GM21737 (cell line): Measurements from ENCODE around the gene KIF26A.

Experiments used
- ATAC-seq: cut with Tn5 transposase; IDR thresholded peaks from one replicate; pipeline ENCODE4 v1.9.1; 2021; ENCODE audit warnings: mild to moderate bottlenecking, moderate library complexity; ENCODE audit not compliant: unreplicated experiment

Gene KIF26A

GRCh38 chr14:104101086-104101621 is 37.2 kb upstream of the KIF26A start:
- ATAC-seq = no peak

GRCh38 chr14:104101651-104102281 is 36.6 kb upstream of the KIF26A start:
- no peak for ATAC-seq

GRCh38 chr14:104102282-104102914 is 36.0 kb upstream of the KIF26A start:
- ATAC-seq = no peak

- ATAC-seq = no peak
Measured at GRCh38 chr14:104103061-104103445, 35.3 kb upstream of the KIF26A start.

- no peak for ATAC-seq
Measured at GRCh38 chr14:104103446-104104075, 34.8 kb upstream of the KIF26A start.

GRCh38 chr14:104104076-104104901 is 34.1 kb upstream of the KIF26A start:
- ATAC-seq = no peak

GRCh38 chr14:104105071-104105821 is 33.1 kb upstream of the KIF26A start:
- ATAC-seq = no peak

GRCh38 chr14:104105822-104106470 is 32.4 kb upstream of the KIF26A start:
- no peak for ATAC-seq

GRCh38 chr14:104106471-104106991 is 31.9 kb upstream of the KIF26A start:
- no peak for ATAC-seq

GRCh38 chr14:104107101-104107581 is 31.2 kb upstream of the KIF26A start:
- no peak for ATAC-seq

- ATAC-seq = no peak
Measured at GRCh38 chr14:104107611-104108569, 30.5 kb upstream of the KIF26A start.

- ATAC-seq = no peak
Measured at GRCh38 chr14:104108570-104109541, 29.5 kb upstream of the KIF26A start.

- no peak for ATAC-seq
Measured at GRCh38 chr14:104109731-104110361, 28.5 kb upstream of the KIF26A start.

GRCh38 chr14:104110491-104111209 is 27.7 kb upstream of the KIF26A start:
- no peak for ATAC-seq

GRCh38 chr14:104111301-104112112 is 26.9 kb upstream of the KIF26A start:
- no peak for ATAC-seq
